Renal pelvis (tissue), 4 donors: ENCODE measurements around the gene PRKCH. TPM values are rescaled to one million over a fixed set of nuclear protein-coding genes. Genes with fewer than 3 reads are reported as not detected.

Source experiments
- DNase-seq: peaks from one replicate; pipeline ENCODE4 v3.0.0-alpha.2; 2013
- polyA plus RNA-seq, 3 donors: library from polyadenylated mRNA; unstranded; fragments of 120-200 nt; gene quantifications; one replicate each; pipeline ENCODE4 v1.2.1, GENCODE V29; 2013; ENCODE audit not compliant: insufficient read length in 3 of 3

PRKCH gene
- polyA plus RNA-seq, 3 donors, result 15.5 to 22.6 (median 15.8) TPM

- DNase-seq, result no peak
These were observed 168.1 kb downstream of the PRKCH start for GRCh38 chr14:61489512-61489911.

- no peak for DNase-seq
These were observed 168.6 kb downstream of the PRKCH start for GRCh38 chr14:61489932-61490331.

GRCh38 chr14:61491224-61491623 lies 169.8 kb downstream of the PRKCH start:
- DNase-seq, result no peak

- no peak for DNase-seq
These were observed 170.6 kb downstream of the PRKCH start for GRCh38 chr14:61491876-61492434.

GRCh38 chr14:61492474-61492873 lies 171.1 kb downstream of the PRKCH start:
- no peak for DNase-seq

- DNase-seq, result no peak
These were observed 171.9 kb downstream of the PRKCH start for GRCh38 chr14:61493239-61493638.

GRCh38 chr14:61494018-61494417 lies 172.6 kb downstream of the PRKCH start:
- no peak for DNase-seq

- no peak for DNase-seq
These were observed 174.4 kb downstream of the PRKCH start for GRCh38 chr14:61495809-61496208.

- DNase-seq, result no peak
These were observed 176.9 kb downstream of the PRKCH start for GRCh38 chr14:61498303-61498702.

GRCh38 chr14:61498811-61499210 lies 177.4 kb downstream of the PRKCH start:
- no peak for DNase-seq

GRCh38 chr14:61499991-61500390 lies 178.6 kb downstream of the PRKCH start:
- no peak for DNase-seq

- no peak for DNase-seq
These were observed 180.5 kb downstream of the PRKCH start for GRCh38 chr14:61501714-61502458.

- no peak for DNase-seq
These were observed 181.2 kb downstream of the PRKCH start for GRCh38 chr14:61502459-61503093.

GRCh38 chr14:61503167-61503801 lies 181.9 kb downstream of the PRKCH start:
- DNase-seq, result no peak

- DNase-seq, result no peak
These were observed 183.5 kb downstream of the PRKCH start for GRCh38 chr14:61504901-61505300.

GRCh38 chr14:61505815-61506809 lies 184.7 kb downstream of the PRKCH start:
- no peak for DNase-seq

GRCh38 chr14:61508526-61508925 lies 187.1 kb downstream of the PRKCH start:
- no peak for DNase-seq

- DNase-seq, result no peak
These were observed 189.6 kb downstream of the PRKCH start for GRCh38 chr14:61510736-61511557.

GRCh38 chr14:61511558-61511948 lies 190.2 kb downstream of the PRKCH start:
- DNase-seq, result no peak

GRCh38 chr14:61512026-61512834 lies 190.9 kb downstream of the PRKCH start:
- DNase-seq, result no peak
